Measurements from ENCODE around the gene GJB6. TPM values are rescaled to one million over a fixed set of nuclear protein-coding genes. Genes with fewer than 3 reads are reported as not detected.

Gene GJB6
- polyA plus RNA-seq, 1 of the 3 experiments (the other 2 are of a cell fraction): not detected

DNA sequence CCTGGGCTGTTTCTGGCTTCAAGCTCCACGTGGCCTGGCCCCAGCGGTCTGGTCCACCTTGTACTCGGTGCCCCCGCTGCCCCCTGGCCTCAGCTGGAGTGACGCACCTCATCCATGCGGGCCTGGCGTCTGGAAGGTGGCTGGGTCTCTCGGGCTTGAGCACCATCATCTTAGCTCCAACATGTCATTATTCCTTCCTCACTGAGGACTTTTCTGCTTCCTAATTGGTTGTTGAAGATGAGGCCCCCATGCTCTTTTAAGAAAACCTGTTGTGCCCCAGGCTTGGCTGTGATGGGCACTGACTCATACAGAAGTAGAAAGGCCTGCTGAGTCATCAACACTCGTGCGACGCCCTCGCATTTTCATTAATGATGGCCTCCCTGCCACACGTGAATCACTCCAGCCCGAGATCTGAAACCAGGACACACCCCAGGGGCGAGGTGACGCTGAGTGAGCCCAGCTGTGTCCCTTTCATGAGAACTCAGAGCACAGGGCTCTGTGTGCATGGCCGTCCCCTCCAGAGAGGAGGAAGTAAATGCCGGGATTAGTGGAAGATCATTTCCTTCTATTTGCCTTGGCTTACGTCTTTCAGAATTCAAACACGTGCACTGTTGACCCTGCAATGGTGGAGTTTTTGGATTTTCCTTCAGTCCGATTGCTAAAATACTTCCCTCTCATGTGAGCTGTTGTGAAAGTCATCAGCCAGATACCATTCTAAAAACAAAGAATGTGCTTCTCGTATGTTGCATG, 57.3 kb downstream of the GJB6 start:
- Histone ChIP-seq H3K9me3 (no peaks in the 10 kb centered on the region), H3F3A (replicated peaks; ENCODE audit: insufficient read depth) (peaks cover 4% of the 10 kb centered on the region), H3K4me2 (peak overlapping the region; percentile 60), H3K36me3 (replicated peaks in 1 of 2; ENCODE audit: control insufficient read depth in 1 of 2, insufficient read depth in 2 of 2, low read length in 1 of 2) (no peaks in the 10 kb centered on the region), H3K27me3 (ENCODE audit: insufficient read depth) (peaks cover 96% of the 10 kb centered on the region), H3K4me3 (ENCODE audit: low read depth in 2 of 2, low read length in 1 of 2) (no peak overlapping the region), H3K27ac (ENCODE audit: low read depth in 2 of 2, low read length in 1 of 2) (no peak overlapping the region), H3K79me2 (ENCODE audit: insufficient read depth) (no peaks in the 10 kb centered on the region), H4K20me1 (ENCODE audit: insufficient read depth) (no peaks in the 10 kb centered on the region), H3K9ac (no peak overlapping the region), H3K9me2 (no peaks in the 10 kb centered on the region), H3K4me1 (ENCODE audit: control insufficient read depth in 1 of 2, insufficient read depth in 2 of 2, low read depth in 1 of 2, low read length in 1 of 2) (peaks cover 0 to 10% of the 10 kb centered on the region in 2 experiments; a peak in 2 of 4 replicates), H2AFZ (ENCODE audit: low read depth) (no peak overlapping the region)
- TF ChIP-seq TCF12 (IDR thresholded peaks at IDR 0.05) (peak; percentile 32; the same call in 1 of the 2 replicates), JUND (IDR thresholded peaks at IDR 0.05) (0 out of 2 replicates have a peak, but pooled peaks have one; percentile 53), FOSL2 (IDR thresholded peaks at IDR 0.05; ENCODE audit: borderline replicate concordance, low read depth) (peak; percentile 79)
- TF ChIP-seq, protein P1, sequence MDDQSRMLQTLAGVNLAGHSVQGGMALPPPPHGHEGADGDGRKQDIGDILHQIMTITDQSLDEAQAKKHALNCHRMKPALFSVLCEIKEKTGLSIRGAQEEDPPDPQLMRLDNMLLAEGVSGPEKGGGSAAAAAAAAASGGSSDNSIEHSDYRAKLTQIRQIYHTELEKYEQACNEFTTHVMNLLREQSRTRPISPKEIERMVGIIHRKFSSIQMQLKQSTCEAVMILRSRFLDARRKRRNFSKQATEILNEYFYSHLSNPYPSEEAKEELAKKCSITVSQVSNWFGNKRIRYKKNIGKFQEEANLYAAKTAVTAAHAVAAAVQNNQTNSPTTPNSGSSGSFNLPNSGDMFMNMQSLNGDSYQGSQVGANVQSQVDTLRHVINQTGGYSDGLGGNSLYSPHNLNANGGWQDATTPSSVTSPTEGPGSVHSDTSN (IDR thresholded peaks at IDR 0.05): 0 out of 2 replicates have a peak, but pooled peaks have one; percentile 14
- TF ChIP-seq, protein P2, sequence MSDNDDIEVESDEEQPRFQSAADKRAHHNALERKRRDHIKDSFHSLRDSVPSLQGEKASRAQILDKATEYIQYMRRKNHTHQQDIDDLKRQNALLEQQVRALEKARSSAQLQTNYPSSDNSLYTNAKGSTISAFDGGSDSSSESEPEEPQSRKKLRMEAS (IDR thresholded peaks at IDR 0.05; ENCODE audit: low read depth): peak; percentile 38; the same call in 1 of the 2 replicates
- TF ChIP-seq, protein P3, sequence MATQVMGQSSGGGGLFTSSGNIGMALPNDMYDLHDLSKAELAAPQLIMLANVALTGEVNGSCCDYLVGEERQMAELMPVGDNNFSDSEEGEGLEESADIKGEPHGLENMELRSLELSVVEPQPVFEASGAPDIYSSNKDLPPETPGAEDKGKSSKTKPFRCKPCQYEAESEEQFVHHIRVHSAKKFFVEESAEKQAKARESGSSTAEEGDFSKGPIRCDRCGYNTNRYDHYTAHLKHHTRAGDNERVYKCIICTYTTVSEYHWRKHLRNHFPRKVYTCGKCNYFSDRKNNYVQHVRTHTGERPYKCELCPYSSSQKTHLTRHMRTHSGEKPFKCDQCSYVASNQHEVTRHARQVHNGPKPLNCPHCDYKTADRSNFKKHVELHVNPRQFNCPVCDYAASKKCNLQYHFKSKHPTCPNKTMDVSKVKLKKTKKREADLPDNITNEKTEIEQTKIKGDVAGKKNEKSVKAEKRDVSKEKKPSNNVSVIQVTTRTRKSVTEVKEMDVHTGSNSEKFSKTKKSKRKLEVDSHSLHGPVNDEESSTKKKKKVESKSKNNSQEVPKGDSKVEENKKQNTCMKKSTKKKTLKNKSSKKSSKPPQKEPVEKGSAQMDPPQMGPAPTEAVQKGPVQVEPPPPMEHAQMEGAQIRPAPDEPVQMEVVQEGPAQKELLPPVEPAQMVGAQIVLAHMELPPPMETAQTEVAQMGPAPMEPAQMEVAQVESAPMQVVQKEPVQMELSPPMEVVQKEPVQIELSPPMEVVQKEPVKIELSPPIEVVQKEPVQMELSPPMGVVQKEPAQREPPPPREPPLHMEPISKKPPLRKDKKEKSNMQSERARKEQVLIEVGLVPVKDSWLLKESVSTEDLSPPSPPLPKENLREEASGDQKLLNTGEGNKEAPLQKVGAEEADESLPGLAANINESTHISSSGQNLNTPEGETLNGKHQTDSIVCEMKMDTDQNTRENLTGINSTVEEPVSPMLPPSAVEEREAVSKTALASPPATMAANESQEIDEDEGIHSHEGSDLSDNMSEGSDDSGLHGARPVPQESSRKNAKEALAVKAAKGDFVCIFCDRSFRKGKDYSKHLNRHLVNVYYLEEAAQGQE (IDR thresholded peaks at IDR 0.05; ENCODE audit: low read depth, low read length): no peak
- ChIA-PET POLR2A (no interaction called here), CTCF (interaction anchor here (0.7 to 4.4 kb wide), 3 partner anchors 8 to 47 kb away, joined by 3 to 17 read pairs (median 3); no protein-coding TSS in a partner anchor)
- WGBS (ENCODE audit: low lambda C conversion rate): 16% methylated on average over 13 of the region's 22 CpGs
- DNase-seq: no peak

DNA sequence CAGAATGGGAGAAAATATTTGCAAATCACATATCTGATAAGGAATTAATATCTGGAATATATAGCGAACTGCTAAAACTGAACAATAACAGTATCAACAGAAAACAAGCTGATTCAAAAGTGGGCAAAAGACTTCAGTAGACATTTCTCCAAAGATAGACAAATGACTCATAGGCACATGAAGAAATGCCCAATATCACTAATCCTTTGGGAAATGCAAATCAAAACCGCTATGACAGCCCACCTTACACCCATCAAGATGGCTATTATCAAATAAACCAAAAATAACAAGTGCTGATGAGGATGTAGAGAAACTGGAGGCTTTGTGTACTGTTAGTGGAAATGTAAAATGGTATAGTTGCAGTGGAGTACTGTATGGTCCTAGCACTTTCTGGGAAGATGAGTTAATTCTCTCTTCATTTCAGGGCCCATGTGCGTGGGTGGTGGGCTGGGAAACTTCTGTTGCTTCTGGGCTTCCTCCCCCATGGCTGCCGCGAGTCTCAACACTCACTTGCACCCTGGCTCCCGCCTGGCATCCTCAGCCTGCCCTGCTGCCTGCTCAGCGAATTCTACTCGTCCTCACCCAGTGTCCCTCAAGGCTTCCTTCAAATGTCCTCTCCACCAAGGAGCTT, 58.9 kb downstream of the GJB6 start:
- Histone ChIP-seq H3K36me3 (replicated peaks in 1 of 2; ENCODE audit: control insufficient read depth in 1 of 2, insufficient read depth in 2 of 2, low read length in 1 of 2) (no peaks in the 10 kb centered on the region), H3K4me2 (no peak overlapping the region), H2AFZ (ENCODE audit: low read depth) (no peak overlapping the region), H3F3A (replicated peaks; ENCODE audit: insufficient read depth) (peaks cover 4% of the 10 kb centered on the region), H3K27me3 (ENCODE audit: insufficient read depth) (peaks cover 96% of the 10 kb centered on the region), H3K79me2 (ENCODE audit: insufficient read depth) (no peaks in the 10 kb centered on the region), H3K4me3 (ENCODE audit: low read depth in 2 of 2, low read length in 1 of 2) (no peak overlapping the region), H3K27ac (ENCODE audit: low read depth in 2 of 2, low read length in 1 of 2) (no peak overlapping the region), H3K9me3 (no peaks in the 10 kb centered on the region), H3K9ac (no peak overlapping the region), H3K4me1 (ENCODE audit: control insufficient read depth in 1 of 2, insufficient read depth in 2 of 2, low read depth in 1 of 2, low read length in 1 of 2) (peaks cover 0 to 10% of the 10 kb centered on the region in 2 experiments; a peak in 2 of 4 replicates), H4K20me1 (ENCODE audit: insufficient read depth) (no peaks in the 10 kb centered on the region), H3K9me2 (no peaks in the 10 kb centered on the region)
- ChIA-PET POLR2A (no interaction called here), CTCF (interaction anchor here (1.5 to 4.4 kb wide), 2 partner anchors 9 to 24 kb away, joined by 4 to 17 read pairs; no protein-coding TSS in a partner anchor)
- DNase-seq: no peak
- 16% methylated on average over 8 of the region's 8 CpGs for WGBS (ENCODE audit: low lambda C conversion rate)
- TF ChIP-seq TEAD4 (IDR thresholded peaks at IDR 0.05; ENCODE audit: borderline replicate concordance, insufficient read depth): no peak
- no peak for TF ChIP-seq MEF2A (IDR thresholded peaks at IDR 0.05; ENCODE audit: borderline replicate concordance, low read depth)
- TF ChIP-seq RXRA (IDR thresholded peaks at IDR 0.05; ENCODE audit: borderline replicate concordance, low read depth): no peak
- no peak for TF ChIP-seq RFX5 (IDR thresholded peaks at IDR 0.05; ENCODE audit: low read length)
- no peak for TF ChIP-seq CHD2 (IDR thresholded peaks at IDR 0.05; ENCODE audit: low read length, partially characterized antibody)
- no peak for TF ChIP-seq FOSL2 (IDR thresholded peaks at IDR 0.05; ENCODE audit: borderline replicate concordance, low read depth)
- no peak for TF ChIP-seq TCF12 (IDR thresholded peaks at IDR 0.05)
- TF ChIP-seq JUND (IDR thresholded peaks at IDR 0.05): no peak
- TF ChIP-seq, protein P4, sequence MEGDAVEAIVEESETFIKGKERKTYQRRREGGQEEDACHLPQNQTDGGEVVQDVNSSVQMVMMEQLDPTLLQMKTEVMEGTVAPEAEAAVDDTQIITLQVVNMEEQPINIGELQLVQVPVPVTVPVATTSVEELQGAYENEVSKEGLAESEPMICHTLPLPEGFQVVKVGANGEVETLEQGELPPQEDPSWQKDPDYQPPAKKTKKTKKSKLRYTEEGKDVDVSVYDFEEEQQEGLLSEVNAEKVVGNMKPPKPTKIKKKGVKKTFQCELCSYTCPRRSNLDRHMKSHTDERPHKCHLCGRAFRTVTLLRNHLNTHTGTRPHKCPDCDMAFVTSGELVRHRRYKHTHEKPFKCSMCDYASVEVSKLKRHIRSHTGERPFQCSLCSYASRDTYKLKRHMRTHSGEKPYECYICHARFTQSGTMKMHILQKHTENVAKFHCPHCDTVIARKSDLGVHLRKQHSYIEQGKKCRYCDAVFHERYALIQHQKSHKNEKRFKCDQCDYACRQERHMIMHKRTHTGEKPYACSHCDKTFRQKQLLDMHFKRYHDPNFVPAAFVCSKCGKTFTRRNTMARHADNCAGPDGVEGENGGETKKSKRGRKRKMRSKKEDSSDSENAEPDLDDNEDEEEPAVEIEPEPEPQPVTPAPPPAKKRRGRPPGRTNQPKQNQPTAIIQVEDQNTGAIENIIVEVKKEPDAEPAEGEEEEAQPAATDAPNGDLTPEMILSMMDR (IDR thresholded peaks at IDR 0.05): no peak
- TF ChIP-seq POLR2AphosphoS5 (IDR thresholded peaks at IDR 0.05; ENCODE audit: low read depth, low read length): no peak
- no peak for TF ChIP-seq ELF1 (IDR thresholded peaks at IDR 0.05)
- no peak for TF ChIP-seq GABPA (IDR thresholded peaks at IDR 0.05; ENCODE audit: low read depth)
- TF ChIP-seq SIN3A (IDR thresholded peaks at IDR 0.05; ENCODE audit: borderline replicate concordance, low read depth, low read length): no peak
- TF ChIP-seq EP300 (IDR thresholded peaks at IDR 0.05; ENCODE audit: borderline replicate concordance in 1 of 2, low read depth in 1 of 2, low read length in 1 of 2): no peak
- no peak for TF ChIP-seq FOXJ3 (CRISPR knock-in tag; IDR thresholded peaks at IDR 0.05)
